NCI-H2196 treated with DMSO at 0.1 percent for 48 hours (cell line): ENCODE data around the gene GPR15LG.
"Not testable (repeated sequence)": the region's sequence is repeated elsewhere in the genome, so short reads cannot be mapped to it uniquely, and the experiment has no call there.

Source experiments
- DNase-seq: peaks from one replicate; lab custom pipeline; 2025; ENCODE audit not compliant: unreplicated experiment; lab: John Stamatoyannopoulos, UW

Gene GPR15LG

GRCh38 chr10:84164442-84164841 lies 9.2 kb upstream of the GPR15LG start:
- no peak for DNase-seq

GRCh38 chr10:84166620-84167288 lies 6.8 kb upstream of the GPR15LG start:
- DNase-seq: no peak

GRCh38 chr10:84167289-84167653 lies 6.3 kb upstream of the GPR15LG start:
- DNase-seq: not testable (repeated sequence)

GRCh38 chr10:84168382-84168781 lies 5.2 kb upstream of the GPR15LG start:
- not testable (repeated sequence) for DNase-seq

- DNase-seq: not testable (repeated sequence)
These were observed 2.4 kb upstream of the GPR15LG start for GRCh38 chr10:84171237-84171636.

- DNase-seq: not testable (repeated sequence)
These were observed 1.7 kb upstream of the GPR15LG start for GRCh38 chr10:84171700-84172466.

GRCh38 chr10:84172467-84173356 lies 889 bp upstream of the GPR15LG start:
- DNase-seq: no peak

GRCh38 chr10:84175436-84175835 lies 1.8 kb downstream of the GPR15LG start:
- DNase-seq: no peak

DNA sequence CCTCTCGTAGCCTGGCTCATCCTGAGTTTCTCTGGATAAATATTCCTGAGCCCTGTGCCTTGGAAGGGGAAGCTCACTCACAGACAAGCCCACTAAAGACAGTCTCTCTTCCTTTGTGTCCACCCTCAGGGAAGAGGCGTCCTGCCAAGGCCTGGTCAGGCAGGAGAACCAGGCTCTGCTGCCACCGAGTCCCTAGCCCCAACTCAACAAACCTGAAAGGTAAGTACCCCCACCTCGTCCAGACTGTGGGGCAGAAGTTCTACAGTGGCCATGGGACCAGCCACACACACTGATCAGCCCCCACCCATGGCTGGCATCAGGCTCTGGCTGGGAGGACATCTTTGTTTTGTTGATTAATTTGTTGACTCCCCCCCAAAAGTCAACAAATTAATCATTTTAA lies 2.8 kb downstream of the GPR15LG start:
- no peak for DNase-seq

DNA sequence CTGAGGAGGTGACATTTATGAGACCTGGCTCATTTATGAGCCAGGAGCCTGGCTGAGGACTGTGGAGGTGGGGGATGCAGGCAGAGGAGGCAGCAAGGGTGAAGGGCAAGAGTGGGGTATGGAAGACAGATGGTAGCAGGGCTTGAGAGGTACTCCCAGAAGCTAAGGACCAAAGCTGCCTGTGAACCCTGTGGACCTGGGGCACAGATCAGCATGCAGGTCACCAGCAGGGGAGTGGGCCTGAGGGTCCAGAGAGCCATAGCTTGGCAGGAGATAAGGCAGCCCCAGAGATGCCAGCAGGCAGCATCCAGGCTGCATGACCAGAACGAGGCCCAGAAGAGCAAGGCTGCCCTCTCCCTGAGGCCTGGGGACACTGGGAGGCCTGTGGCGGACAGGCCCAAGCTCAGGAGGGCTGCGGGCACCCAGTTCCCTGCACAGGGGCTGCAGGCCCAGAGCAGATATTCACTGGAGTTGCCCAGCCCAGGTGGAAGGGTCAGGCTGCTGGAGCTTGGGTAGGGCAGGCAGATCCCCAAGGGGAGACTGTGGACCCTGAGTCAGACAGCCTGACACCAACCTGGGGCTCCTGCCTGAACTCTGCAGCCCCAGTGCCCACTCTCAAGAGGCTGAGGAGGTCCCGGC lies 3.4 kb downstream of the GPR15LG start:
- DNase-seq: no peak

GRCh38 chr10:84177541-84178141 lies 4.0 kb downstream of the GPR15LG start:
- DNase-seq: no peak

- no peak for DNase-seq
These were observed 4.6 kb downstream of the GPR15LG start for GRCh38 chr10:84178160-84178609.

- peak; percentile 34 for DNase-seq
These were observed 5.6 kb downstream of the GPR15LG start for GRCh38 chr10:84179059-84179710.

DNA sequence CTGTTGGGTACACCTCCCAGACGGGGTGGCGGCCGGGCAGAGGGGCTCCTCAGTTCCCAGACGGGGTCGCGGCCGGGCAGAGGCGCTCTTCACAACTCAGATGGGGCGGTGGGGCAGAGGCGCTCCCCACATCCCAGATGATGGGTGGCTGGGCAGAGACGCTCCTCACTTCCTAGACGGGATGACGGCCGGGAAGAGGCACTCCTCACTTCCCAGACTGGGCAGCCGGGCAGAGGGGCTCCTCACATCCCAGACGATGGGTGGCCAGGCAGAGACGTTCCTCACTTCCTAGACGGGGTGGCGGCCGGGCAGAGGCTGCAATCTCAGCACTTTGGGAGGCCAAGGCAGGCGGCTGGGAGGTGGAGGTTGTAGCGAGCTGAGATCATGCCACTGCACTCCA lies 6.8 kb downstream of the GPR15LG start:
- DNase-seq: not testable (repeated sequence)

DNA sequence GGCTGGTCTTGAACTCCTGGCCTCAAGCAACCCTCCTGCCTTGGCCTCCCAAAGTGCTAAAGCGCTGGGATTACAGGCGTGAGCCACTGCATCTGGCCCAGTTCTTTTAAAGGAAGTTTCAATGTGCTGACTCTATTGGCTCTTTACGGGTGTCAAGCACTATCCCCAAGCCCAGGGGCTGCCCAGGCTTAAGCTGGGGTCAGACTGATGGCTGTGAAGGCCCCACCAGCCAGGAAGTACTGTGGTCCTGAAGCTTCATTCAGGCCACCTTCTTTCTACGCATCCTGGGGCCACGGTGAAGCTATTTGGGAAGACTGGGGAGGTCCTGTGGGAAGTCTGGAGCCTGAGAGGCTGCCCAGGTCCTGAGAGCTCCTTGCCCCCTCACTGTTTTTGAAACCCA lies 8.0 kb downstream of the GPR15LG start:
- no peak for DNase-seq

GRCh38 chr10:84184517-84184916 lies 10.9 kb downstream of the GPR15LG start:
- no peak for DNase-seq

- DNase-seq: no peak
These were observed 12.1 kb downstream of the GPR15LG start for GRCh38 chr10:84185526-84186175.

GRCh38 chr10:84188815-84189214 lies 15.2 kb downstream of the GPR15LG start:
- DNase-seq: no peak

DNA sequence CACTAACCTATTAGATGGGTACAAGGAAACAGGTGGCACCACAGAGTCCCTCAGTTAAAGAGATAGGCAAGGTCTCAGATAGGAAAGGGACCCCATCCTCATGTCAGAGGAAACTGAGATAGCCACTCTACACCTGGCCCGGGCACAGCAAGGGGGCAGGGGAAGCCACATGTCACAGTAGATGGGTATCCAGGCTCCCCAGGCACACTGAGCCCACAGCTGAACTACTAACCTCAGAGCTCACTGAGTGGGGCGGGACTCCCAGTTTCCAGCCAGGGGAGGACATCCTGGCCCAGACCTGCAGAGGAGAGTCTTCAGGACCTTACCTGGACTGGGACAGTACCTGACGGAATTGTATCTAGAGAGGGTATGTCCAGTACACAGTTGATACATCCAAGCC lies 17.0 kb downstream of the GPR15LG start:
- DNase-seq: no peak

DNA sequence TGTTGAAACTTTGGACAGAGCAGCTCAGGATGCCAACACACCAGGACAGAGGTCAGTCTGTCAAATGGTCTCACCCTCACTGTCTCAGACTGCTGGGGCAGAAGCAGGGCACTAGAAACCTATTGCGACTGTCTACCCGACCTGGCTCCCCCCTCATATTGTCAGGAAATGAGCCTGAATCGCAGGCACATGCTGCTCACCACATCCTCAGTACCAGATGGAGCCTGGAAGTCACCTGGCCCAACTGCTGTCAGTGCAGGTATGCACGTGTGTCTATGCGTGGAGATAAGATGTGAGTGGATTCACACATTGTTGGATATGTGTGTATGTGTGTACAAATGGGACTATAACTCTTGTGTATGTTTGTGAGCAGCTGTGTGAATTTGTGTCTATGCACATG lies 17.5 kb downstream of the GPR15LG start:
- no peak for DNase-seq
